GM23248 (cell line): Measurements from ENCODE around the gene PRKD1. TPM values are rescaled to one million over a fixed set of nuclear protein-coding genes. Genes with fewer than 3 reads are reported as not detected.

ENCODE experiments used
- DNase-seq: peaks from one replicate; pipeline ENCODE4 v3.0.0-alpha.2; 2015
- H2AFZ ChIP-seq: fragments of 200-600 bp; sonication (generic); 2 replicates; pipeline ENCODE4 v1.6.1; 2016; ENCODE audit warnings: antibody characterized with exemption
- H3F3A ChIP-seq: fragments of 200-600 bp; sonication (generic); 2 replicates; pipeline ENCODE4 v1.6.1; 2016; ENCODE audit warnings: mild to moderate bottlenecking, antibody characterized with exemption, mixed run types; ENCODE audit not compliant: insufficient read depth
- H3K27ac ChIP-seq: fragments of 200-600 bp; sonication (generic); 2 replicates; pipeline ENCODE4 v1.5.1; 2016; ENCODE audit warnings: mild to moderate bottlenecking
- H3K27me3 ChIP-seq: fragments of 200-600 bp; sonication (generic); replicated peaks from 2 replicates; pipeline ENCODE4 v1.6.1; 2016; ENCODE audit warnings: mild to moderate bottlenecking; ENCODE audit not compliant: insufficient read depth
- H3K36me3 ChIP-seq: fragments of 200-600 bp; sonication (generic); 2 replicates; pipeline ENCODE4 v1.6.1; 2016; ENCODE audit warnings: low read depth, mild to moderate bottlenecking
- H3K4me1 ChIP-seq: fragments of 200-600 bp; sonication (generic); 2 replicates; pipeline ENCODE4 v1.6.1; 2016; ENCODE audit warnings: mild to moderate bottlenecking; ENCODE audit not compliant: insufficient read depth
- H3K4me2 ChIP-seq: fragments of 200-600 bp; sonication (generic); one replicate; pipeline ENCODE4 v1.6.1; 2016; ENCODE audit warnings: mild to moderate bottlenecking; ENCODE audit not compliant: unreplicated experiment
- H3K4me3 ChIP-seq: fragments of 200-600 bp; sonication (generic); 2 replicates; pipeline ENCODE4 v1.5.1; 2016; ENCODE audit warnings: mild to moderate bottlenecking
- H3K79me2 ChIP-seq: fragments of 200-600 bp; sonication (generic); 2 replicates; pipeline ENCODE4 v1.6.1; 2016; ENCODE audit warnings: mild to moderate bottlenecking; ENCODE audit not compliant: insufficient read depth
- H3K9ac ChIP-seq: fragments of 200-600 bp; sonication (generic); 2 replicates; pipeline ENCODE4 v1.6.1; 2016; ENCODE audit warnings: mild to moderate bottlenecking
- H3K9me2 ChIP-seq: fragments of 200-600 bp; sonication (generic); 2 replicates; pipeline ENCODE4 v1.6.1; 2016; ENCODE audit warnings: mixed run types, mild to moderate bottlenecking, moderate library complexity; ENCODE audit not compliant: insufficient read depth
- H3K9me3 ChIP-seq: fragments of 200-600 bp; sonication (generic); one replicate; pipeline ENCODE4 v1.6.1; 2017; ENCODE audit warnings: low read depth
- H4K20me1 ChIP-seq: fragments of 200-600 bp; sonication (generic); 2 replicates; pipeline ENCODE4 v1.6.0; 2016; ENCODE audit not compliant: insufficient read depth
- EZH2 ChIP-seq: fragments of 200-600 bp; sonication (generic); IDR thresholded peaks from 2 replicates; pipeline ENCODE4 v1.6.1; 2018; ENCODE audit warnings: antibody characterized with exemption, mild to moderate bottlenecking; ENCODE audit not compliant: insufficient read depth, poor library complexity, severe bottlenecking
- EZH2phosphoT487 ChIP-seq: fragments of 200-600 bp; sonication (generic); IDR thresholded peaks from 2 replicates; pipeline ENCODE4 v1.6.1; 2018; ENCODE audit warnings: antibody characterized with exemption, moderate library complexity, mild to moderate bottlenecking, low read depth; ENCODE audit not compliant: insufficient read depth
- WGBS, 2 experiments: methylation state at CpG; one replicate each; pipeline ENCODE4 v1.1.6; 2015 to 2017; ENCODE audit warnings: low lambda C conversion rate in 2 of 2, low coverage in 1 of 2; ENCODE audit errors: missing lambda C conversion rate in 2 of 2; 5-methylcytosine and 5-hydroxymethylcytosine counted together
- in situ Hi-C: fragments of 300-500 bp; cut with MboI; formaldehyde crosslinking; loops from 2 replicates; pipeline ENCODE4 v1.15.0; 2020
- polyA plus RNA-seq: library from polyadenylated mRNA; unstranded; fragments of >200 nt; fragmentation: Nextera tagmentation; extraction: Ambion mirVana; gene quantifications from 2 replicates; pipeline ENCODE4 v1.2.1, GENCODE V29; 2016
- total RNA-seq: library from RNA; depleted of rRNA; stranded (reverse); fragments of >200 nt; shearing (Covaris generic); gene quantifications from 2 replicates; pipeline ENCODE4 v1.2.3, GENCODE V29; 2014

PRKD1 gene
- total and polyA plus RNA-seq, 2 experiments from 2014 or later = 24.2 to 30.7 TPM

DNA sequence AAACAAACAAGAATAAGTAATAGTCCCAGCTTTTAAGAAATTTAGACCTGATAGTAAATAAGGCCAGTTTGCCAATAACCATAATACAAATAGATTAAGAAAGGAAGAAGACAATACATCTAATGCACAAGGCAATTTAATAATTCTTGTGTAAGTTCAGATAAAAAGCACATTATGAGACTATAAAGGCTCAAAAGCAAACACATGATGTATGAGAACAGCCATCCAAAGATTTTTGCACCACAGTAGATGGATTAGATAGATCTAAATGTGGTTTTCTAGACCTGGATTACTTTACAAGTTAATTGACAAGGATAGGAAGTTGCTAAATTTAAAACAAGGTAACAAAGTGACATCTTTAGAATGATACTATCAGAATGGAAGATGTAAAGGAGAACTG lies 125.4 kb downstream of the PRKD1 start:
- H3K27me3 ChIP-seq = no peaks in the 10 kb centered on the region
- H3K9ac ChIP-seq = no peak overlapping the region
- no peak overlapping the region for H2AFZ ChIP-seq
- H3K9me2 ChIP-seq = no peaks in the 10 kb centered on the region
- in situ Hi-C loops = no loop called here
- 0 out of 2 replicates have a peak, but pooled peaks cover 10% of the 10 kb centered on the region for H3F3A ChIP-seq
- peaks cover 14% of the 10 kb centered on the region; the same call in 1 of the 2 replicates for H3K4me1 ChIP-seq
- H3K4me3 ChIP-seq = no peak overlapping the region
- H4K20me1 ChIP-seq = no peaks in the 10 kb centered on the region
- DNase-seq = no peak
- H3K9me3 ChIP-seq = no peaks in the 10 kb centered on the region
- H3K36me3 ChIP-seq = no peaks in the 10 kb centered on the region
- TF ChIP-seq EZH2phosphoT487 (no peak), EZH2 (no peak)
- peaks cover 97% of the 10 kb centered on the region for H3K79me2 ChIP-seq
- H3K4me2 ChIP-seq = no peak overlapping the region
- H3K27ac ChIP-seq = no peak overlapping the region

- in situ Hi-C loops = no loop called here
- Histone ChIP-seq H4K20me1 (no peaks in the 10 kb centered on the region), H3K79me2 (peaks cover 97% of the 10 kb centered on the region), H3K9me2 (no peaks in the 10 kb centered on the region), H3K9me3 (no peaks in the 10 kb centered on the region), H3K4me3 (no peak overlapping the region), H3K27ac (no peak overlapping the region), H3K36me3 (no peaks in the 10 kb centered on the region), H3K4me2 (no peak overlapping the region), H3K27me3 (no peaks in the 10 kb centered on the region), H3K4me1 (peaks cover 19% of the 10 kb centered on the region; the same call in 1 of the 2 replicates), H3F3A (0 out of 2 replicates have a peak, but pooled peaks cover 10% of the 10 kb centered on the region), H2AFZ (no peak overlapping the region), H3K9ac (no peak overlapping the region)
- peak; percentile 6 for DNase-seq
- TF ChIP-seq EZH2phosphoT487 = no peak
- no peak for TF ChIP-seq EZH2
Observed at GRCh38 chr14:29800961-29801360, 126.7 kb downstream of the PRKD1 start.

- WGBS, 2 experiments = 93 to 95% methylated on average over 6 of the region's 6 CpGs
- no peaks in the 10 kb centered on the region for H4K20me1 ChIP-seq
- in situ Hi-C loops = no loop called here
- H3K4me2 ChIP-seq = no peak overlapping the region
- H3K4me1 ChIP-seq = 0 out of 2 replicates have a peak, but pooled peaks cover 11% of the 10 kb centered on the region
- H3K27ac ChIP-seq = no peak overlapping the region
- no peaks in the 10 kb centered on the region for H3K9me3 ChIP-seq
- no peak for DNase-seq
- no peaks in the 10 kb centered on the region for H3K9me2 ChIP-seq
- no peaks in the 10 kb centered on the region for H3K27me3 ChIP-seq
- H2AFZ ChIP-seq = no peak overlapping the region
- no peak overlapping the region for H3K9ac ChIP-seq
- TF ChIP-seq EZH2phosphoT487 = no peak
- no peak for TF ChIP-seq EZH2
- peaks cover 98% of the 10 kb centered on the region for H3K79me2 ChIP-seq
- H3K36me3 ChIP-seq = no peaks in the 10 kb centered on the region
- H3F3A ChIP-seq = 0 out of 2 replicates have a peak, but pooled peaks cover 2% of the 10 kb centered on the region
- H3K4me3 ChIP-seq = no peak overlapping the region
Observed at GRCh38 chr14:29799464-29800095, 128.1 kb downstream of the PRKD1 start.

GRCh38 chr14:29798811-29799210 lies 128.8 kb downstream of the PRKD1 start:
- H3K36me3 ChIP-seq = no peaks in the 10 kb centered on the region
- H3K4me3 ChIP-seq = no peak overlapping the region
- no peak overlapping the region for H3K9ac ChIP-seq
- H3K9me3 ChIP-seq = no peaks in the 10 kb centered on the region
- no peak overlapping the region for H3K4me2 ChIP-seq
- H2AFZ ChIP-seq = no peak overlapping the region
- TF ChIP-seq EZH2 = no peak
- TF ChIP-seq EZH2phosphoT487 = no peak
- no peaks in the 10 kb centered on the region for H4K20me1 ChIP-seq
- DNase-seq = no peak
- peaks cover 97% of the 10 kb centered on the region for H3K79me2 ChIP-seq
- 0 out of 2 replicates have a peak, but pooled peaks cover 11% of the 10 kb centered on the region for H3K4me1 ChIP-seq
- H3K9me2 ChIP-seq = no peaks in the 10 kb centered on the region
- 96 to 98% methylated on average over 2 of the region's 2 CpGs for WGBS, 2 experiments
- no peaks in the 10 kb centered on the region for H3F3A ChIP-seq
- H3K27ac ChIP-seq = no peak overlapping the region
- no peaks in the 10 kb centered on the region for H3K27me3 ChIP-seq
- in situ Hi-C loops = no loop called here
